GM12878 (cell line): ENCODE measurements around the gene CYTH2. TPM values are rescaled to one million over a fixed set of nuclear protein-coding genes. Genes with fewer than 3 reads are reported as not detected.

ENCODE experiments used
- ATAC-seq: fragments of 200-7000 bp; cut with Tn5 transposase; 3 replicates; pipeline ENCODE4 v1.9.1; 2020; ENCODE audit warnings: mild to moderate bottlenecking, moderate library complexity
- BruUV-seq: library from RNA; stranded (reverse); fragments of 400-500 nt; replicated peaks from 2 replicates; lab custom pipeline; 2021; lab: Mats Ljungman, UMichigan
- CTCF ChIA-PET: fragments of 300-600 bp; sonication (Branson Sonifier 250); formaldehyde crosslinking; extraction: SDS; loops from one replicate; lab custom pipeline; 2021; ENCODE audit warnings: inconsistent platforms; lab: Yijun Ruan, JAX
- POLR2A ChIA-PET: fragments of 350-600 bp; formaldehyde crosslinking; extraction: SDS; loops from one replicate; lab custom pipeline; 2021; ENCODE audit warnings: inconsistent platforms; lab: Charles Lee
- RAD21 ChIA-PET: fragments of 300-600 bp; sonication (Branson Sonifier 250); formaldehyde crosslinking; loops from one replicate; lab custom pipeline; 2023; ENCODE audit warnings: antibody characterized with exemption; ENCODE audit not compliant: unreplicated experiment; lab: Charles Lee
- SMC1A ChIA-PET: fragments of 300-600 bp; sonication (Branson Sonifier 250); formaldehyde crosslinking; loops from one replicate; lab custom pipeline; 2023; ENCODE audit not compliant: unreplicated experiment, uncharacterized antibody; lab: Charles Lee
- DNase-seq: peaks from one replicate; pipeline ENCODE4 v3.0.0-alpha.2; 2011; ENCODE audit warnings: low read depth, low spot score
- FAIRE-seq: peaks from 3 replicates; lab custom pipeline; 2011; peaks lifted over from hg19 to GRCh38; lab: Jason Lieb, UNC
- H2AFZ ChIP-seq: 2 replicates; pipeline ENCODE4 v1.6.0; 2011; ENCODE audit warnings: low read depth, low read length, control low read depth; ENCODE audit not compliant: control insufficient read depth
- H3K27ac ChIP-seq: 2 replicates; pipeline ENCODE4 v1.5.1; 2011; ENCODE audit warnings: control low read depth; ENCODE audit not compliant: control insufficient read depth, insufficient read depth
- H3K27me3 ChIP-seq, 2 experiments: replicated peaks in 1 of 2; 2 replicates each; pipeline versions ENCODE4 v1.6.0 to v1.6.1; 2011; ENCODE audit warnings: low read length in 1 of 2; ENCODE audit not compliant: control insufficient read depth in 2 of 2, insufficient read depth in 2 of 2
- H3K36me3 ChIP-seq, 2 experiments: 2 replicates each; pipeline ENCODE4 v1.5.1; 2011; ENCODE audit warnings: low read length in 1 of 2; ENCODE audit not compliant: control insufficient read depth in 2 of 2, insufficient read depth in 2 of 2
- H3K4me1 ChIP-seq: 2 replicates; pipeline ENCODE4 v1.6.1; 2011; ENCODE audit warnings: mild to moderate bottlenecking, low read length, moderate library complexity, mixed read lengths; ENCODE audit not compliant: control insufficient read depth, insufficient read depth
- H3K4me2 ChIP-seq: 2 replicates; pipeline ENCODE4 v1.6.0; 2011; ENCODE audit warnings: control low read depth; ENCODE audit not compliant: control insufficient read depth, insufficient read depth
- H3K4me3 ChIP-seq: fragments of 200-600 bp; sonication (generic); 2 replicates; pipeline ENCODE4 v1.5.1; 2016
- H3K79me2 ChIP-seq: 2 replicates; pipeline ENCODE4 v1.6.0; 2011; ENCODE audit warnings: low read length; ENCODE audit not compliant: control insufficient read depth, insufficient read depth
- H3K9ac ChIP-seq: 2 replicates; pipeline ENCODE4 v1.8.0; 2011; ENCODE audit warnings: low read length, control low read depth, mixed read lengths; ENCODE audit not compliant: control insufficient read depth, insufficient read depth
- H3K9me3 ChIP-seq: replicated peaks from 3 replicates; pipeline ENCODE4 v1.5.1; 2011; ENCODE audit warnings: mild to moderate bottlenecking, low read length; ENCODE audit not compliant: control insufficient read depth, insufficient read depth
- H4K20me1 ChIP-seq: 2 replicates; pipeline ENCODE4 v1.6.0; 2011; ENCODE audit not compliant: control insufficient read depth, insufficient read depth
- ATF7 ChIP-seq: fragments of 450-650 bp; IDR thresholded peaks from 2 replicates; pipeline ENCODE4 v1.6.1; 2016; ENCODE audit warnings: low read depth, mild to moderate bottlenecking
- JUNB ChIP-seq: IDR thresholded peaks from 2 replicates; pipeline ENCODE4 v1.6.1; 2016; ENCODE audit warnings: antibody characterized with exemption, mild to moderate bottlenecking
- NFXL1 ChIP-seq: fragments of 450-650 bp; IDR thresholded peaks from 2 replicates; pipeline ENCODE4 v1.6.1; 2017; ENCODE audit warnings: antibody characterized with exemption, mild to moderate bottlenecking, borderline replicate concordance
- NFYA ChIP-seq: IDR thresholded peaks from 2 replicates; pipeline ENCODE4 v1.6.1; 2011; ENCODE audit warnings: low read depth, mild to moderate bottlenecking, low read length, improper control_type of control experiment, borderline replicate concordance
- POLR2AphosphoS2 ChIP-seq: IDR thresholded peaks from 2 replicates; pipeline ENCODE4 v1.6.1; 2011; ENCODE audit warnings: low read depth, mild to moderate bottlenecking, low read length, improper control_type of control experiment, moderate library complexity
- RAD21 ChIP-seq: IDR thresholded peaks from 2 replicates; pipeline ENCODE4 v1.6.1; 2011; ENCODE audit warnings: mild to moderate bottlenecking, low read depth, low read length, moderate library complexity; ENCODE audit not compliant: insufficient read depth
- SREBF1 ChIP-seq: IDR thresholded peaks from 2 replicates; pipeline ENCODE4 v1.6.1; 2012; ENCODE audit warnings: mild to moderate bottlenecking, low read length
- SUPT20H ChIP-seq: IDR thresholded peaks from 2 replicates; pipeline ENCODE4 v1.6.1; 2011; ENCODE audit warnings: low read depth, mild to moderate bottlenecking, low read length, moderate library complexity, borderline replicate concordance; ENCODE audit not compliant: control insufficient read depth
- WRNIP1 ChIP-seq: IDR thresholded peaks from 2 replicates; pipeline ENCODE4 v1.6.1; 2011; ENCODE audit warnings: low read depth, low read length, improper control_type of control experiment, borderline replicate concordance
- WGBS: methylation state at CpG from one replicate; pipeline ENCODE4 v1.1.6; 2016; ENCODE audit warnings: low lambda C conversion rate; ENCODE audit not compliant: insufficient replicate concordance, insufficient coverage; ENCODE audit errors: missing lambda C conversion rate; 5-methylcytosine and 5-hydroxymethylcytosine counted together
- in situ Hi-C: fragments of 300-500 bp; cut with MboI; formaldehyde crosslinking; loops from 9 replicates; pipeline ENCODE4 v1.14.3; 2018; ENCODE audit warnings: mixed read lengths
- intact Hi-C: fragments of 100-400 bp; cut with micrococcal nuclease; formaldehyde crosslinking; loops from one replicate; pipeline ENCODE4 v1.14.2; 2022; ENCODE audit not compliant: unreplicated experiment
- polyA plus RNA-seq, 11 experiments: library from polyadenylated mRNA; depleted of rRNA in 4 of 11; unstranded in 6 of 11; stranded (reverse) in 5 of 11; fragments of >200 nt; fragmentation: Nextera tagmentation in 4 of 11; fragmentation: Illumina TruSeq in 1 of 11; extraction: Ambion mirVana in 4 of 11; extraction: Trizol in 1 of 11; gene quantifications; 1 replicate in 1 of 11; 2 replicates in 10 of 11; pipeline versions ENCODE4 v1.2.1 to v1.2.3, GENCODE V29; 2011 to 2016; ENCODE audit warnings: inconsistent platforms in 2 of 11, missing spikeins in 2 of 11, low read depth in 1 of 11
- total RNA-seq, 4 experiments: library from RNA; depleted of rRNA in 3 of 4; stranded (reverse); fragments of >200 nt in 3 of 4; fragmentation: Illumina TruSeq in 1 of 4; extraction: Trizol in 1 of 4; gene quantifications; 2 replicates each; pipeline versions ENCODE4 v1.2.1 to v1.2.3, GENCODE V29; 2013 to 2021
- TF ChIP-seq, protein P1 (sequence below): fragments of 450-650 bp; conservative IDR thresholded peaks from 2 replicates; pipeline ENCODE4 v1.6.1; 2017; ENCODE audit warnings: mild to moderate bottlenecking, moderate library complexity
- TF ChIP-seq, protein P2 (sequence below): fragments of 450-650 bp; formaldehyde crosslinking; IDR thresholded peaks from 2 replicates; pipeline ENCODE4 v1.4.0; 2022; ENCODE audit warnings: mild to moderate bottlenecking, moderate library complexity
- TF ChIP-seq, protein P3 (sequence below): fragments of 450-650 bp; IDR thresholded peaks from 2 replicates; pipeline ENCODE4 v1.6.1; 2016; ENCODE audit warnings: mild to moderate bottlenecking
- TF ChIP-seq, protein P4 (sequence below): fragments of 450-650 bp; IDR thresholded peaks from 2 replicates; pipeline ENCODE4 v1.6.1; 2016; ENCODE audit warnings: mild to moderate bottlenecking

CYTH2 gene
- total and polyA plus RNA-seq, 10 of the 15 experiments (the other 5 are each of a cell fraction or from before 2014, with no cell fraction given), result 1.3 to 31.9 (median 22.2) TPM

DNA sequence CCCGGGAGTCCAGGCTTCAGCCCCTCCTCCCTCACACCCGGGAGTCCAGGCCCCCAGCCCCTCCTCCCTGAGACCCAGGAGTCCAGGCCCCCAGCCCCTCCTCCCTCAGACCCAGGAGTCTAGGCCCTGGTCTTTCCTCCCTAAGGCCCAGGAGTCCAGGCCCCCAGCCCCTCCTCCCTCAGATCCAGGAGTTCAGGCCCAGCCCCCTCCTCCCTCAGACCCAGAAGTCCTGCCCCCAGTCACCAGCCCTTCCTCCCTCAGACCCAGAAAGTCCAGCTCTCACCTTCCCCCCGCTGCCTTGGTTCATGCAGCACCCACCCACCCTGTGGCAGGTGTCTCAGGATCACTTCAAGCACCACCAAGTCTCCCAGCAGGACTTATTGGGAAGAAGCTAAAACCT lies 14.1 kb downstream of the CYTH2 start:
- intact Hi-C loops, result no loop called here
- FAIRE-seq, result no peak
- no peak for ATAC-seq
- in situ Hi-C loops, result no loop called here
- no peaks in the 10 kb centered on the region for H3K79me2 ChIP-seq
- H3K27ac ChIP-seq, result no peak overlapping the region
- no peak overlapping the region for H2AFZ ChIP-seq
- H3K9ac ChIP-seq, result no peak overlapping the region
- ChIA-PET SMC1A (no interaction called here), CTCF (no interaction called here), RAD21 (no interaction called here), POLR2A (interaction anchor here (0.6 kb wide), 1 partner anchor 105 kb away, joined by 4 read pairs; no protein-coding TSS in a partner anchor)
- no peak overlapping the region for H3K4me2 ChIP-seq
- no peaks in the 10 kb centered on the region for H3K36me3 ChIP-seq
- no peaks in the 10 kb centered on the region for H3K27me3 ChIP-seq
- 33% methylated on average over 1 of the region's 3 CpGs for WGBS
- no peak for DNase-seq
- no peak overlapping the region for H3K4me3 ChIP-seq
- H3K9me3 ChIP-seq, result no peaks in the 10 kb centered on the region
- no peaks in the 10 kb centered on the region for H4K20me1 ChIP-seq
- H3K4me1 ChIP-seq, result no peaks in the 10 kb centered on the region
- BruUV-seq, result no TSS peak
- TF ChIP-seq, protein P1, sequence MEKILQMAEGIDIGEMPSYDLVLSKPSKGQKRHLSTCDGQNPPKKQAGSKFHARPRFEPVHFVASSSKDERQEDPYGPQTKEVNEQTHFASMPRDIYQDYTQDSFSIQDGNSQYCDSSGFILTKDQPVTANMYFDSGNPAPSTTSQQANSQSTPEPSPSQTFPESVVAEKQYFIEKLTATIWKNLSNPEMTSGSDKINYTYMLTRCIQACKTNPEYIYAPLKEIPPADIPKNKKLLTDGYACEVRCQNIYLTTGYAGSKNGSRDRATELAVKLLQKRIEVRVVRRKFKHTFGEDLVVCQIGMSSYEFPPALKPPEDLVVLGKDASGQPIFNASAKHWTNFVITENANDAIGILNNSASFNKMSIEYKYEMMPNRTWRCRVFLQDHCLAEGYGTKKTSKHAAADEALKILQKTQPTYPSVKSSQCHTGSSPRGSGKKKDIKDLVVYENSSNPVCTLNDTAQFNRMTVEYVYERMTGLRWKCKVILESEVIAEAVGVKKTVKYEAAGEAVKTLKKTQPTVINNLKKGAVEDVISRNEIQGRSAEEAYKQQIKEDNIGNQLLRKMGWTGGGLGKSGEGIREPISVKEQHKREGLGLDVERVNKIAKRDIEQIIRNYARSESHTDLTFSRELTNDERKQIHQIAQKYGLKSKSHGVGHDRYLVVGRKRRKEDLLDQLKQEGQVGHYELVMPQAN, result no peak
- TF ChIP-seq POLR2AphosphoS2 (no peak), ATF7 (no peak), SREBF1 (no peak), NFXL1 (no peak), NFYA (no peak), SUPT20H (no peak), WRNIP1 (no peak), JUNB (no peak), RAD21 (no peak)
- TF ChIP-seq, protein P2, sequence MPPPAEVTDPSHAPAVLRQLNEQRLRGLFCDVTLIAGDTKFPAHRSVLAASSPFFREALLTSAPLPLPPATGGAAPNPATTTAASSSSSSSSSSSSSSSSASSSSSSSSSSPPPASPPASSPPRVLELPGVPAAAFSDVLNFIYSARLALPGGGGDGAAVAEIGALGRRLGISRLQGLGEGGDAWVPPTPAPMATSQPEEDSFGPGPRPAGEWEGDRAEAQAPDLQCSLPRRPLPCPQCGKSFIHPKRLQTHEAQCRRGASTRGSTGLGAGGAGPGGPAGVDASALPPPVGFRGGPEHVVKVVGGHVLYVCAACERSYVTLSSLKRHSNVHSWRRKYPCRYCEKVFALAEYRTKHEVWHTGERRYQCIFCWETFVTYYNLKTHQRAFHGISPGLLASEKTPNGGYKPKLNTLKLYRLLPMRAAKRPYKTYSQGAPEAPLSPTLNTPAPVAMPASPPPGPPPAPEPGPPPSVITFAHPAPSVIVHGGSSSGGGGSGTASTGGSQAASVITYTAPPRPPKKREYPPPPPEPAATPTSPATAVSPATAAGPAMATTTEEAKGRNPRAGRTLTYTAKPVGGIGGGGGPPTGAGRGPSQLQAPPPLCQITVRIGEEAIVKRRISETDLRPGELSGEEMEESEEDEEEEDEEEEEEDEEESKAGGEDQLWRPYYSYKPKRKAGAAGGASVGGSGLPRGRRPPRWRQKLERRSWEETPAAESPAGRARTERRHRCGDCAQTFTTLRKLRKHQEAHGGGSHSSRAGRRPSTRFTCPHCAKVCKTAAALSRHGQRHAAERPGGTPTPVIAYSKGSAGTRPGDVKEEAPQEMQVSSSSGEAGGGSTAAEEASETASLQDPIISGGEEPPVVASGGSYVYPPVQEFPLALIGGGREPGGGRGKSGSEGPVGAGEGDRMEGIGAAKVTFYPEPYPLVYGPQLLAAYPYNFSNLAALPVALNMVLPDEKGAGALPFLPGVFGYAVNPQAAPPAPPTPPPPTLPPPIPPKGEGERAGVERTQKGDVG (CRISPR knock-in tag), result no peak
- TF ChIP-seq, protein P3, sequence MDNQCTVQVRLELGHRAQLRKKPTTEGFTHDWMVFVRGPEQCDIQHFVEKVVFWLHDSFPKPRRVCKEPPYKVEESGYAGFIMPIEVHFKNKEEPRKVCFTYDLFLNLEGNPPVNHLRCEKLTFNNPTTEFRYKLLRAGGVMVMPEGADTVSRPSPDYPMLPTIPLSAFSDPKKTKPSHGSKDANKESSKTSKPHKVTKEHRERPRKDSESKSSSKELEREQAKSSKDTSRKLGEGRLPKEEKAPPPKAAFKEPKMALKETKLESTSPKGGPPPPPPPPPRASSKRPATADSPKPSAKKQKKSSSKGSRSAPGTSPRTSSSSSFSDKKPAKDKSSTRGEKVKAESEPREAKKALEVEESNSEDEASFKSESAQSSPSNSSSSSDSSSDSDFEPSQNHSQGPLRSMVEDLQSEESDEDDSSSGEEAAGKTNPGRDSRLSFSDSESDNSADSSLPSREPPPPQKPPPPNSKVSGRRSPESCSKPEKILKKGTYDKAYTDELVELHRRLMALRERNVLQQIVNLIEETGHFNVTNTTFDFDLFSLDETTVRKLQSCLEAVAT, result no peak
- TF ChIP-seq, protein P4, sequence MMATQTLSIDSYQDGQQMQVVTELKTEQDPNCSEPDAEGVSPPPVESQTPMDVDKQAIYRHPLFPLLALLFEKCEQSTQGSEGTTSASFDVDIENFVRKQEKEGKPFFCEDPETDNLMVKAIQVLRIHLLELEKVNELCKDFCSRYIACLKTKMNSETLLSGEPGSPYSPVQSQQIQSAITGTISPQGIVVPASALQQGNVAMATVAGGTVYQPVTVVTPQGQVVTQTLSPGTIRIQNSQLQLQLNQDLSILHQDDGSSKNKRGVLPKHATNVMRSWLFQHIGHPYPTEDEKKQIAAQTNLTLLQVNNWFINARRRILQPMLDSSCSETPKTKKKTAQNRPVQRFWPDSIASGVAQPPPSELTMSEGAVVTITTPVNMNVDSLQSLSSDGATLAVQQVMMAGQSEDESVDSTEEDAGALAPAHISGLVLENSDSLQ, result no peak
